GM12872 (cell line): ENCODE data around the gene RTKN.
A peak's percentile ranks its signal among the peaks of the same experiment; 100 is the strongest.

Source experiments
- CTCF ChIP-seq: IDR thresholded peaks from 3 replicates; pipeline ENCODE4 v1.5.1; 2011; ENCODE audit warnings: low read depth, mild to moderate bottlenecking, low read length, moderate library complexity; ENCODE audit not compliant: insufficient read depth

Gene RTKN

GRCh38 chr2:74441690-74442482 is at the start of gene RTKN:
Gene RTKN (minus strand): TSS chr2:74441937. CDS start chr2:74441816, 121 bp downstream.
- no peak for TF ChIP-seq CTCF

GRCh38 chr2:74489906-74490305 is 48.2 kb upstream of the RTKN start:
- no peak for TF ChIP-seq CTCF

GRCh38 chr2:74488643-74489481 is 47.1 kb upstream of the RTKN start:
- no peak for TF ChIP-seq CTCF

GRCh38 chr2:74486141-74486540 is 44.4 kb upstream of the RTKN start:
- no peak for TF ChIP-seq CTCF

GRCh38 chr2:74482801-74483674 is 41.3 kb upstream of the RTKN start, which contains the start of the genes CCDC142 and TTC31:
Gene CCDC142 (minus strand): TSS chr2:74482998. CDS start chr2:74482837, 161 bp downstream.
Gene TTC31 (plus strand): TSS chr2:74483081. CDS start chr2:74483096, 15 bp downstream.
- TF ChIP-seq CTCF: peak; percentile 92

GRCh38 chr2:74481961-74482800 is 40.4 kb upstream of the RTKN start:
- TF ChIP-seq CTCF: no peak
